ENCODE results near the gene SORL1.

- TF ChIP-seq EP300 (IDR thresholded peaks at IDR 0.05; ENCODE audit: borderline replicate concordance) (no peak), YY1 (IDR thresholded peaks at IDR 0.05; ENCODE audit: low read depth) (no peak), CREB1 (IDR thresholded peaks at IDR 0.05; ENCODE audit: low read depth) (no peak), TEAD4 (IDR thresholded peaks at IDR 0.05) (no peak), RAD21 (IDR thresholded peaks at IDR 0.05; ENCODE audit: low read depth) (no peak), CEBPB (IDR thresholded peaks at IDR 0.05) (no peak), TAF1 (IDR thresholded peaks at IDR 0.05; ENCODE audit: low read depth) (no peak), MAX (IDR thresholded peaks at IDR 0.05) (no peak), REST (IDR thresholded peaks at IDR 0.05; ENCODE audit: low read depth) (no peak), TCF12 (IDR thresholded peaks at IDR 0.05; ENCODE audit: low read depth) (no peak), NFIC (IDR thresholded peaks at IDR 0.05) (no peak)
These were observed 215.7 kb downstream of the SORL1 start for GRCh38 chr11:121667836-121668235.
